ENCODE measurements around the gene ARFGEF3. TPM values are rescaled to one million over a fixed set of nuclear protein-coding genes. Genes with fewer than 3 reads are reported as not detected.

The ARFGEF3 gene
- total RNA-seq, 2 donors from 2014 or later = 1.7 to 3.7 TPM

DNA sequence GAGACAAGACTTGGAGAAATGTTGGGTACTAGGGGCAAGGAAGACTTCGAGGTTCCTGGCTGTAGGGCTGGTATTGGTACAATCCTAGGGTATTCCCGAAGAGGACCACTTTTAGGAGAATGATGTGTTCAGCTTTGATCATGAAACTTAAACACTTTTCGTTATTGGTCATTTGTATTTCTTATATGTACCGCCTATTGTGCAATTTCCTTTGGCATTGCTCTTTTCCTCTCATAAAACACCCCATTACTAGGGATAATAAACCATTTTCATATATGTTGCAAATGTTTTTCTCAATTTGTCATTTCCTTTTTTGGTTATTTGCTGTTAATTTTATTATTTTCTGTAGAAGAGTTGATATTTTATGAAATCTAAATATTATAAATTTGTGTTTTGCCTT lies 18.9 kb upstream of the ARFGEF3 start:
- no peaks in the 10 kb centered on the region for H3K4me1 ChIP-seq

DNA sequence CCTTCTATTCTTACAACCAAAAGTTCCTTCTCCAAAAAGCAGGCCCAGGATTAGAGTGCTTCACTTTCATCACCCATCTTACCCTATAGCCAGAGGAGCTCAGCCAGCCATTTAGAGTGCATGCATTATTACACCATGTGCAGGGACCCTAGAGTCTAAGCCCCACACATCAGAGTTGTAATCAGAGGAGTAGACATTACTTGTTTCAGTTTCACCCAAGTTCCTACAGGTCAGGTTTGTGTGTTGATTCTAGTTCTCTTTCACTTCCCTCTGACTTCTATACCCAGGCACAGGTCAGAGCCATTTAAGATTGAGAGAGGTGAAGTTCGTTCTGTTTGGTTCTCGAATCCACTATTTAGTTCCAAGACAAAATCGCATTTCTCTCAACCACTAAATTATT lies 16.3 kb upstream of the ARFGEF3 start:
- no peaks in the 10 kb centered on the region for H3K27me3 ChIP-seq
- H3K4me1 ChIP-seq = no peaks in the 10 kb centered on the region
- no peaks in the 10 kb centered on the region for H3K9me3 ChIP-seq
- no peak for TF ChIP-seq CTCF (IDR thresholded peaks at IDR 0.05)
- no peak for DNase-seq (ENCODE audit: low spot score)
- no peaks in the 10 kb centered on the region for H3K36me3 ChIP-seq
- H3K4me3 ChIP-seq = no peak overlapping the region
- no peak overlapping the region for H3K27ac ChIP-seq

More for the DNA sequence above, 18.9 kb upstream of the ARFGEF3 start:
- no peak overlapping the region for H3K4me3 ChIP-seq
- no peaks in the 10 kb centered on the region for H3K27me3 ChIP-seq
- no peaks in the 10 kb centered on the region for H3K36me3 ChIP-seq
- no peak overlapping the region for H3K27ac ChIP-seq
- no peak for DNase-seq (ENCODE audit: low spot score)
- no peaks in the 10 kb centered on the region for H3K9me3 ChIP-seq
- no peak for TF ChIP-seq CTCF (IDR thresholded peaks at IDR 0.05)

- H3K4me3 ChIP-seq = no peak overlapping the region
- TF ChIP-seq CTCF (IDR thresholded peaks at IDR 0.05) = no peak
- H3K9me3 ChIP-seq = no peaks in the 10 kb centered on the region
Measured at GRCh38 chr6:138146544-138146943, 15.2 kb upstream of the ARFGEF3 start.

GRCh38 chr6:138155443-138155842 lies 6.3 kb upstream of the ARFGEF3 start:
- DNase-seq (ENCODE audit: low spot score) = no peak
- Histone ChIP-seq H3K4me3 (no peak overlapping the region), H3K36me3 (no peaks in the 10 kb centered on the region), H3K9me3 (peaks cover 0 to 11% of the 10 kb centered on the region in 2 donors), H3K27me3 (peaks cover 0 to under 1% of the 10 kb centered on the region in 2 donors), H3K27ac (no peak overlapping the region), H3K4me1 (no peaks in the 10 kb centered on the region)
- TF ChIP-seq CTCF (IDR thresholded peaks at IDR 0.05) = no peak

More at GRCh38 chr6:138146544-138146943, 15.2 kb upstream of the ARFGEF3 start:
- Histone ChIP-seq H3K27me3 (no peaks in the 10 kb centered on the region), H3K36me3 (no peaks in the 10 kb centered on the region), H3K4me1 (no peaks in the 10 kb centered on the region), H3K27ac (no peak overlapping the region)
- DNase-seq (ENCODE audit: low spot score) = no peak

GRCh38 chr6:138157986-138158638 lies 3.6 kb upstream of the ARFGEF3 start:
- H3K27ac ChIP-seq = no peak overlapping the region
- H3K4me1 ChIP-seq = peaks cover 0 to 17% of the 10 kb centered on the region in 2 donors
- H3K4me3 ChIP-seq = no peak overlapping the region
- no peak for TF ChIP-seq CTCF (IDR thresholded peaks at IDR 0.05)
- H3K9me3 ChIP-seq = peaks cover 0 to 6% of the 10 kb centered on the region in 2 donors
- no peak for DNase-seq (ENCODE audit: low spot score)
- H3K36me3 ChIP-seq = no peaks in the 10 kb centered on the region
- H3K27me3 ChIP-seq = peaks cover 0 to 4% of the 10 kb centered on the region in 2 donors

DNA sequence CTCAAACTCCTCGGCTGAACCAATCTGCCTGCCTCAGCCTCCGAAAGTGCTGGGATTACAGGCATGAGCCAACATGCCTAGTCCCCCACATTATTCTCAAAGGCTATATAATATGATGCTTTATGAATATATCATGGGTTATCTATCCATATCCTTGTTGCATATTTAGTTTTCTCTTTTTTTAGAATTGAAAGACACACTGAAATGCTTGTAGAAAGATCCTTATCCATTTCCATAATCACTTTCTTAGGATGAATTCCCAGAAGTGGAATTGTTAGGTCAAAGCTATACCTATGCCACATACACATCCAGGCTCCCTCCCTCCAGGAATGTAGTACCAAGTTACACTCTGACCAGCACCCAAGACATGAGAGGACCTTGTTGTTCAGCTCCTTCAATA lies 2.5 kb upstream of the ARFGEF3 start:
- Histone ChIP-seq H3K4me1 (peaks cover 0 to 17% of the 10 kb centered on the region in 2 donors), H3K9me3 (no peaks in the 10 kb centered on the region), H3K27ac (no peak overlapping the region), H3K27me3 (peaks cover 0 to 4% of the 10 kb centered on the region in 2 donors), H3K36me3 (no peaks in the 10 kb centered on the region), H3K4me3 (no peak overlapping the region)
- TF ChIP-seq CTCF (IDR thresholded peaks at IDR 0.05) = no peak
- DNase-seq (ENCODE audit: low spot score) = no peak

Measured in right atrium auricular region (tissue), 2 donors.